ENCODE measurements around the gene MAMLD1. TPM values are rescaled to one million over a fixed set of nuclear protein-coding genes. Genes with fewer than 3 reads are reported as not detected.

MAMLD1 gene
- total and polyA plus RNA-seq, 2 of the 8 experiments (the other 6 are each of a cell fraction or from before 2014, with no cell fraction given) = 0.09 to 0.26 TPM

DNA sequence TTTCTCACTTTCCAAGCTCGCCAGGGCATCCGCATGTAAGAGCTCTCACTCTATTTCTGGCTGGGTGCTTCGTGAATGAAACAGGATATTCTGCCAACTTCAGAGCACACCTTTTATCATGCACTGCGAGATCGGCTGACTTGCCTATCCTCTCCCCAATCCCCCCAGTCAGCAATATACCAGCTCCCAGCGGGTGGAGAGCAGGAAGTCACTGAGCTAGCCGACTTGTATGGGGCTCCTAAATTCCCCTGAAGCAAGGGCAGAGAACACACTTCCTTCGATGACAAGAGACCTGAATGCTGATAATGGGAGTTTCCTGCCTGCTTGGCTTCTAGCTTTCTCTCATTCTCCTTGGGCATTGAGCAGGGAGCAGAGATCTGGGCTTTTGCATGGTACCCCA lies 33.8 kb upstream of the MAMLD1 start (continued):
- TF ChIP-seq CBX8 (IDR thresholded peaks at IDR 0.05; ENCODE audit: borderline replicate concordance, low read depth, low read length) (no peak), ZNF274 (IDR thresholded peaks at IDR 0.05; ENCODE audit: borderline replicate concordance, extremely low read depth, low read length) (no peak), KDM4A (IDR thresholded peaks at IDR 0.05; ENCODE audit: low read depth, low read length, severe bottlenecking) (no peak), SP1 (IDR thresholded peaks at IDR 0.05; ENCODE audit: low read depth, low read length) (no peak)
